ENCODE measurements around the gene CPA5. TPM values are rescaled to one million over a fixed set of nuclear protein-coding genes. Genes with fewer than 3 reads are reported as not detected.
A peak's percentile ranks its signal among the peaks of the same experiment; 100 is the strongest.

Gene CPA5
- total RNA-seq, 1 experiment from 2014 or later: not detected

GRCh38 chr7:130393101-130393561, 48.5 kb downstream of the CPA5 start (continued):
- TF ChIP-seq ATF6 (CRISPR knock-in tag; IDR thresholded peaks at IDR 0.05): no peak

GRCh38 chr7:130393841-130394411, 49.3 kb downstream of the CPA5 start:
- H3K4me3 Mint-ChIP-seq: no peak overlapping the region
- ATAC-seq (no peak), DNase-seq (ENCODE audit: low spot score) (no peak)
- 0 out of 2 replicates have a peak overlapping the region, but pooled peaks have one; percentile 1 for H3K27ac Mint-ChIP-seq
- H3K9me3 Mint-ChIP-seq: peaks cover under 1% of the 10 kb centered on the region; the same call in 1 of the 2 replicates
- H3K4me1 Mint-ChIP-seq: peaks cover 29% of the 10 kb centered on the region
- TF ChIP-seq NFATC4 (CRISPR knock-in tag; IDR thresholded peaks at IDR 0.05) (no peak), E2F5 (CRISPR knock-in tag; IDR thresholded peaks at IDR 0.05) (no peak), EMX1 (CRISPR knock-in tag; IDR thresholded peaks at IDR 0.05) (no peak), FOXJ3 (CRISPR knock-in tag; IDR thresholded peaks at IDR 0.05; ENCODE audit: borderline replicate concordance) (no peak), ATF6 (CRISPR knock-in tag; IDR thresholded peaks at IDR 0.05) (no peak), ZNF281 (CRISPR knock-in tag; IDR thresholded peaks at IDR 0.05) (no peak), FOXP4 (CRISPR knock-in tag; IDR thresholded peaks at IDR 0.05) (no peak), NR2C2 (CRISPR knock-in tag; IDR thresholded peaks at IDR 0.05) (no peak), ATF3 (CRISPR knock-in tag; conservative IDR thresholded peaks at IDR 0.05) (no peak), MYBL2 (CRISPR knock-in tag; IDR thresholded peaks at IDR 0.05) (no peak), ZSCAN18 (CRISPR knock-in tag; IDR thresholded peaks at IDR 0.05) (no peak), USF1 (CRISPR knock-in tag; IDR thresholded peaks at IDR 0.05) (no peak)
- POLR2A ChIA-PET: interaction anchor here (0.6 kb wide), 1 partner anchor 595 kb away, joined by 3 read pairs; no protein-coding TSS in a partner anchor
- no peaks in the 10 kb centered on the region; the same call in none of the 2 replicates for H3K36me3 Mint-ChIP-seq
- CTCF ChIA-PET: no interaction called here
- no peaks in the 10 kb centered on the region; the same call in 1 of the 2 replicates for H3K27me3 Mint-ChIP-seq (ENCODE audit: low read depth)
